ENCODE results near the gene PGC.

GRCh38 chr6:41713650-41714291 lies 33.4 kb downstream of the PGC start:
- TF ChIP-seq EZH2 (IDR thresholded peaks at IDR 0.05; ENCODE audit: borderline replicate concordance, low read depth, low read length, severe bottlenecking), result no peak
- no peak for TF ChIP-seq CTCF (IDR thresholded peaks at IDR 0.05; ENCODE audit: borderline replicate concordance, extremely low read depth, low read length, poor library complexity, severe bottlenecking)
